K562 (cell line): ENCODE data around the gene TOR3A. TPM values are rescaled to one million over a fixed set of nuclear protein-coding genes. Genes with fewer than 3 reads are reported as not detected.

Source experiments
- BRD9 ChIP-seq: fragments of 450-650 bp; IDR thresholded peaks from 2 replicates; pipeline ENCODE4 v1.6.1; 2018; ENCODE audit warnings: low read depth; ENCODE audit not compliant: partially characterized antibody
- CEBPB ChIP-seq: fragments of 450-650 bp; IDR thresholded peaks from 2 replicates; pipeline ENCODE4 v1.6.1; 2016; ENCODE audit warnings: missing genetic modification characterization, missing compliant biosample characterization
- CEBPG ChIP-seq, 3 experiments: fragments of 200-800 bp in 1 of 3; sonication (Bioruptor generic) in 1 of 3; sonication (generic) in 1 of 3; formaldehyde crosslinking in 1 of 3; IDR thresholded peaks in 2 of 3; conservative IDR thresholded peaks in 1 of 3; 2 replicates each; pipeline versions ENCODE4 v1.6.1 to v1.8.0; 2016 to 2022; ENCODE audit warnings: missing compliant biosample characterization in 2 of 3, missing genetic modification characterization in 2 of 3, mild to moderate bottlenecking in 1 of 3, missing genetic modification reagents in 1 of 3
- FIP1L1 ChIP-seq: fragments of 200-400 bp; formaldehyde crosslinking; IDR thresholded peaks from 2 replicates; pipeline ENCODE4 v1.6.1; 2018; ENCODE audit warnings: mild to moderate bottlenecking, low read depth, low read length; ENCODE audit not compliant: poor library complexity, severe bottlenecking
- HMGN3 ChIP-seq: IDR thresholded peaks from 2 replicates; pipeline ENCODE4 v1.6.1; 2011; ENCODE audit warnings: borderline replicate concordance, low read depth, mild to moderate bottlenecking, mixed read lengths, low read length; ENCODE audit not compliant: insufficient read length; ENCODE audit errors: extremely low read depth
- KDM4B ChIP-seq, 2 experiments: fragments of 450-650 bp in 1 of 2; sonication (generic) in 1 of 2; IDR thresholded peaks; 2 replicates each; pipeline ENCODE4 v1.6.1; 2016 to 2017; ENCODE audit warnings: borderline replicate concordance in 2 of 2, antibody characterized with exemption in 1 of 2, low read depth in 1 of 2, mild to moderate bottlenecking in 1 of 2
- KLF1 ChIP-seq: fragments of 450-650 bp; IDR thresholded peaks from 2 replicates; pipeline ENCODE4 v1.6.1; 2016; ENCODE audit warnings: missing genetic modification characterization, missing compliant biosample characterization
- L3MBTL2 ChIP-seq: fragments of 450-650 bp; IDR thresholded peaks from 2 replicates; pipeline ENCODE4 v1.6.1; 2016; ENCODE audit warnings: mild to moderate bottlenecking, moderate library complexity
- MXI1 ChIP-seq: IDR thresholded peaks from 2 replicates; pipeline ENCODE4 v1.6.1; 2011; ENCODE audit warnings: low read depth, mild to moderate bottlenecking, improper control_type of control experiment, low read length
- NELFE ChIP-seq: IDR thresholded peaks from 2 replicates; pipeline ENCODE4 v1.6.1; 2011; ENCODE audit warnings: mild to moderate bottlenecking; ENCODE audit not compliant: insufficient read depth, insufficient read length
- NFRKB ChIP-seq: fragments of 450-650 bp; IDR thresholded peaks from 2 replicates; pipeline ENCODE4 v1.6.1; 2016; ENCODE audit warnings: low read depth
- NONO ChIP-seq, 2 experiments: fragments of 200-400 bp in 1 of 2; fragments of 450-650 bp in 1 of 2; formaldehyde crosslinking in 1 of 2; IDR thresholded peaks; 2 replicates each; pipeline ENCODE4 v1.6.1; 2017; ENCODE audit warnings: low read depth in 2 of 2, mild to moderate bottlenecking in 2 of 2, moderate library complexity in 2 of 2, low read length in 1 of 2
- SRSF1 ChIP-seq: fragments of 200-400 bp; formaldehyde crosslinking; IDR thresholded peaks from 2 replicates; pipeline ENCODE4 v1.6.1; 2017; ENCODE audit warnings: mild to moderate bottlenecking, low read depth, low read length, moderate library complexity
- STAG1 ChIP-seq: sonication (generic); formaldehyde crosslinking; IDR thresholded peaks from 2 replicates; pipeline ENCODE4 v1.5.0; 2020; ENCODE audit warnings: missing genetic modification reagents, borderline replicate concordance
- ZFPM2 ChIP-seq: fragments of 250-450 bp; sonication (Bioruptor Pico); IDR thresholded peaks from 2 replicates; pipeline ENCODE4 v1.5.1; 2022; ENCODE audit warnings: mild to moderate bottlenecking
- ZNF140 ChIP-seq: fragments of 250-450 bp; sonication (Bioruptor Pico); IDR thresholded peaks from 2 replicates; pipeline ENCODE4 v1.8.0; 2021; ENCODE audit warnings: moderate library complexity, mild to moderate bottlenecking, inconsistent platforms
- polyA plus RNA-seq, 8 experiments: library from polyadenylated mRNA; depleted of rRNA in 4 of 8; stranded (reverse) in 5 of 8; unstranded in 3 of 8; fragments of >200 nt; fragmentation: Nextera tagmentation in 2 of 8; fragmentation: Illumina TruSeq in 1 of 8; extraction: Ambion mirVana in 2 of 8; extraction: Trizol in 1 of 8; gene quantifications; 2 replicates each; pipeline versions ENCODE4 v1.2.1 to v1.2.3, GENCODE V29; 2011 to 2014; ENCODE audit warnings: inconsistent platforms in 1 of 8, missing spikeins in 1 of 8
- total RNA-seq, 7 experiments: library from RNA; depleted of rRNA in 6 of 7; stranded (reverse); fragments of >200 nt in 6 of 7; fragmentation: Illumina TruSeq in 2 of 7; extraction: Trizol in 2 of 7; gene quantifications; 2 replicates each; pipeline versions ENCODE4 v1.2.1 to v1.2.3, GENCODE V29; 2011 to 2021; ENCODE audit warnings: low replicate concordance in 1 of 7
- TF ChIP-seq, protein P1 (sequence below), 2 experiments: fragments of 450-650 bp in 1 of 2; sonication (generic) in 1 of 2; formaldehyde crosslinking in 1 of 2; IDR thresholded peaks; 2 replicates each; pipeline versions ENCODE4 v1.7.1 to v1.9.0; 2016 to 2022; ENCODE audit warnings: inconsistent platforms in 1 of 2, mild to moderate bottlenecking in 1 of 2, missing genetic modification reagents in 1 of 2
- TF ChIP-seq, protein P2 (sequence below): fragments of 450-650 bp; formaldehyde crosslinking; conservative IDR thresholded peaks from 2 replicates; pipeline ENCODE4 v1.4.0; 2022; ENCODE audit warnings: mild to moderate bottlenecking, missing genetic modification characterization

TOR3A gene
- total and polyA plus RNA-seq, 9 of the 15 experiments (the other 6 are each of a cell fraction or from before 2014, with no cell fraction given): 7.9 to 94.5 (median 39.7) TPM

DNA sequence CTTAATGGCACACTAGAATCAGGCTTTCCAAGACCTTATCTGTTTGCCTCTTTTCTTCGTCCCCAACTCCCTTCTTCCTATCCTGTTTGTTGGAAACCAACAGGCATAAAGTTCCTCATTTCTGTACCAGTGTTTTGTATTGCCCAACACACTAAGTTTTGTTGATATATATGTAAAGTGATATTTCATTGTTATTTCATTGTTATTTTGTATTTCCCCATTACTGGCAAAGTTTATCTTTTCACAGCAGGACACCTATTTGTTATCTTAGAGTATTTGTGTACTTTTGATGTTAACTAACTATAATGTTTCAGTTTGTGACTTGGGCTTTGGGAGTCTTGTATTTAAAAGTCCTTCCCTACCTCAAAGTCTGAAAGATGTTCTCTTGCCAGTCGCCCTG lies 29.1 kb upstream of the TOR3A start (continued):
- TF ChIP-seq, protein P1, sequence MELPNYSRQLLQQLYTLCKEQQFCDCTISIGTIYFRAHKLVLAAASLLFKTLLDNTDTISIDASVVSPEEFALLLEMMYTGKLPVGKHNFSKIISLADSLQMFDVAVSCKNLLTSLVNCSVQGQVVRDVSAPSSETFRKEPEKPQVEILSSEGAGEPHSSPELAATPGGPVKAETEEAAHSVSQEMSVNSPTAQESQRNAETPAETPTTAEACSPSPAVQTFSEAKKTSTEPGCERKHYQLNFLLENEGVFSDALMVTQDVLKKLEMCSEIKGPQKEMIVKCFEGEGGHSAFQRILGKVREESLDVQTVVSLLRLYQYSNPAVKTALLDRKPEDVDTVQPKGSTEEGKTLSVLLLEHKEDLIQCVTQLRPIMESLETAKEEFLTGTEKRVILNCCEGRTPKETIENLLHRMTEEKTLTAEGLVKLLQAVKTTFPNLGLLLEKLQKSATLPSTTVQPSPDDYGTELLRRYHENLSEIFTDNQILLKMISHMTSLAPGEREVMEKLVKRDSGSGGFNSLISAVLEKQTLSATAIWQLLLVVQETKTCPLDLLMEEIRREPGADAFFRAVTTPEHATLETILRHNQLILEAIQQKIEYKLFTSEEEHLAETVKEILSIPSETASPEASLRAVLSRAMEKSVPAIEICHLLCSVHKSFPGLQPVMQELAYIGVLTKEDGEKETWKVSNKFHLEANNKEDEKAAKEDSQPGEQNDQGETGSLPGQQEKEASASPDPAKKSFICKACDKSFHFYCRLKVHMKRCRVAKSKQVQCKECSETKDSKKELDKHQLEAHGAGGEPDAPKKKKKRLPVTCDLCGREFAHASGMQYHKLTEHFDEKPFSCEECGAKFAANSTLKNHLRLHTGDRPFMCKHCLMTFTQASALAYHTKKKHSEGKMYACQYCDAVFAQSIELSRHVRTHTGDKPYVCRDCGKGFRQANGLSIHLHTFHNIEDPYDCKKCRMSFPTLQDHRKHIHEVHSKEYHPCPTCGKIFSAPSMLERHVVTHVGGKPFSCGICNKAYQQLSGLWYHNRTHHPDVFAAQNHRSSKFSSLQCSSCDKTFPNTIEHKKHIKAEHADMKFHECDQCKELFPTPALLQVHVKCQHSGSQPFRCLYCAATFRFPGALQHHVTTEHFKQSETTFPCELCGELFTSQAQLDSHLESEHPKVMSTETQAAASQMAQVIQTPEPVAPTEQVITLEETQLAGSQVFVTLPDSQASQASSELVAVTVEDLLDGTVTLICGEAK (IDR thresholded peaks at IDR 0.05): no peak
- TF ChIP-seq, protein P1 (CRISPR knock-in tag; IDR thresholded peaks at IDR 0.05): no peak
- TF ChIP-seq ZFPM2 (CRISPR knock-in tag): no peak
- no peak for TF ChIP-seq MXI1
- TF ChIP-seq KLF1: no peak
- no peak for TF ChIP-seq STAG1 (CRISPR knock-in tag)
- no peak for TF ChIP-seq HMGN3
- TF ChIP-seq, protein P2, sequence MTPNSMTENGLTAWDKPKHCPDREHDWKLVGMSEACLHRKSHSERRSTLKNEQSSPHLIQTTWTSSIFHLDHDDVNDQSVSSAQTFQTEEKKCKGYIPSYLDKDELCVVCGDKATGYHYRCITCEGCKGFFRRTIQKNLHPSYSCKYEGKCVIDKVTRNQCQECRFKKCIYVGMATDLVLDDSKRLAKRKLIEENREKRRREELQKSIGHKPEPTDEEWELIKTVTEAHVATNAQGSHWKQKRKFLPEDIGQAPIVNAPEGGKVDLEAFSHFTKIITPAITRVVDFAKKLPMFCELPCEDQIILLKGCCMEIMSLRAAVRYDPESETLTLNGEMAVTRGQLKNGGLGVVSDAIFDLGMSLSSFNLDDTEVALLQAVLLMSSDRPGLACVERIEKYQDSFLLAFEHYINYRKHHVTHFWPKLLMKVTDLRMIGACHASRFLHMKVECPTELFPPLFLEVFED (CRISPR knock-in tag): no peak
- TF ChIP-seq BRD9: no peak
- no peak for TF ChIP-seq NELFE
- TF ChIP-seq KDM4B (IDR thresholded peaks at IDR 0.05; ENCODE audit: borderline replicate concordance in 2 of 2, low read depth in 1 of 2): no peak
- peak; percentile 93 for TF ChIP-seq CEBPB (tag)
- TF ChIP-seq CEBPG (CRISPR knock-in tag; IDR thresholded peaks at IDR 0.05): no peak
- TF ChIP-seq CEBPG (tag; conservative IDR thresholded peaks at IDR 0.05 in 1 of 2, IDR thresholded peaks at IDR 0.05 in 1 of 2): peak; percentile 82 to 84
- no peak for TF ChIP-seq SRSF1
- 0 out of 4 replicates have a peak, but pooled peaks of 1 of the 2 experiments have one; percentile 4 for TF ChIP-seq NONO (IDR thresholded peaks at IDR 0.05; ENCODE audit: low read depth in 2 of 2, low read length in 1 of 2)
- TF ChIP-seq L3MBTL2: 0 out of 2 replicates have a peak, but pooled peaks have one; percentile 4
- no peak for TF ChIP-seq ZNF140
- TF ChIP-seq FIP1L1: no peak
- no peak for TF ChIP-seq NFRKB
